ENCODE measurements around the gene KRTAP4-16. TPM values are rescaled to one million over a fixed set of nuclear protein-coding genes. Genes with fewer than 3 reads are reported as not detected.
"Not testable (repeated sequence)": the region's sequence is repeated elsewhere in the genome, so short reads cannot be mapped to it uniquely, and the experiment has no call there.

The KRTAP4-16 gene
- total and polyA plus RNA-seq, 2 donors (not counting 1 experiment from before 2014, with no cell fraction given): not detected

DNA sequence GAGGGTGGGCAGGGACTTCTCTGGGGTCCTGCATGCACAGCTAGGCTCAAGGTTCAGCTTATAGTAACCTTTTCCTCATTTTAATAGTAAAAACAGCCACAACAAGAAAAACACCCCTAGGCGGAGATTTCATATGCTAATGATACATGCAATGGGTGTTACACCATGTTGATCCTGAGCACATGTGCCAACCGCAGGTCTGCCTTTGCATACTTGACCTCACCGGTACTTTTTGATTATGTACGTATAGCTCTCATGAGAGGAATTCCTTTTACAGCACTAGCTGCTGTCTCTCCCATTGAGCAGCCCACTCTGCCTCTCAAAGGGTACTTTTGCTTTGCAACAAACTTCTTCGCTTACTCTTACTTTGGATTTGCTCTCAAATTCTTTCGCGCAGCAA is 6.0 kb downstream of the KRTAP4-16 start:
- Histone ChIP-seq H3K4me3 (ENCODE audit: control extremely low read depth in 1 of 5, extremely low read depth in 1 of 5, insufficient read depth in 1 of 5, low read depth in 2 of 5, low read length in 4 of 5) (no peak overlapping the region), H2AFZ (ENCODE audit: insufficient read depth, low read depth, low read length, poor library complexity, severe bottlenecking) (no peak overlapping the region), H4K20me1 (ENCODE audit: control insufficient read depth, insufficient read depth, low read length, poor library complexity, severe bottlenecking) (no peaks in the 10 kb centered on the region), H3K27me3 (replicated peaks in 1 of 4; ENCODE audit: control extremely low read depth in 1 of 4, control insufficient read depth in 3 of 4, insufficient read depth in 4 of 4, low read length in 3 of 4) (peaks cover 0 to 5% (median 0%) of the 10 kb centered on the region in 4 experiments), H3K36me3 (replicated peaks in 1 of 2; ENCODE audit: control extremely low read depth in 1 of 2, control insufficient read depth in 1 of 2, extremely low read depth in 1 of 2, insufficient read depth in 2 of 2, low read length in 1 of 2) (no peaks in the 10 kb centered on the region), H3K4me2 (replicated peaks; ENCODE audit: low read depth, low read length, poor library complexity, severe bottlenecking) (no peak overlapping the region), H3K27ac (ENCODE audit: low read length in 2 of 2) (no peak overlapping the region), H3K9me3 (ENCODE audit: control extremely low read depth in 1 of 3, control insufficient read depth in 2 of 3, insufficient read depth in 1 of 3, low read length in 2 of 3) (peaks cover 0 to 11% (median 0%) of the 10 kb centered on the region in 3 donors), H3K79me2 (ENCODE audit: control insufficient read depth, insufficient read depth, low read length) (no peaks in the 10 kb centered on the region), H3K4me1 (ENCODE audit: control insufficient read depth in 2 of 2, insufficient read depth in 2 of 2, low read length in 2 of 2) (peaks cover 4 to 7% of the 10 kb centered on the region in 2 donors), H3K9ac (ENCODE audit: low read length) (no peak overlapping the region)
- no peak for TF ChIP-seq EZH2 (IDR thresholded peaks at IDR 0.05; ENCODE audit: borderline replicate concordance, insufficient read depth, low read depth, low read length, poor library complexity, severe bottlenecking)
- TF ChIP-seq, protein P1, sequence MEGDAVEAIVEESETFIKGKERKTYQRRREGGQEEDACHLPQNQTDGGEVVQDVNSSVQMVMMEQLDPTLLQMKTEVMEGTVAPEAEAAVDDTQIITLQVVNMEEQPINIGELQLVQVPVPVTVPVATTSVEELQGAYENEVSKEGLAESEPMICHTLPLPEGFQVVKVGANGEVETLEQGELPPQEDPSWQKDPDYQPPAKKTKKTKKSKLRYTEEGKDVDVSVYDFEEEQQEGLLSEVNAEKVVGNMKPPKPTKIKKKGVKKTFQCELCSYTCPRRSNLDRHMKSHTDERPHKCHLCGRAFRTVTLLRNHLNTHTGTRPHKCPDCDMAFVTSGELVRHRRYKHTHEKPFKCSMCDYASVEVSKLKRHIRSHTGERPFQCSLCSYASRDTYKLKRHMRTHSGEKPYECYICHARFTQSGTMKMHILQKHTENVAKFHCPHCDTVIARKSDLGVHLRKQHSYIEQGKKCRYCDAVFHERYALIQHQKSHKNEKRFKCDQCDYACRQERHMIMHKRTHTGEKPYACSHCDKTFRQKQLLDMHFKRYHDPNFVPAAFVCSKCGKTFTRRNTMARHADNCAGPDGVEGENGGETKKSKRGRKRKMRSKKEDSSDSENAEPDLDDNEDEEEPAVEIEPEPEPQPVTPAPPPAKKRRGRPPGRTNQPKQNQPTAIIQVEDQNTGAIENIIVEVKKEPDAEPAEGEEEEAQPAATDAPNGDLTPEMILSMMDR (IDR thresholded peaks at IDR 0.05): no peak
- ChIA-PET CTCF (no interaction called here), POLR2A (no interaction called here)
- Mint-ChIP-seq H3K27me3 (peaks cover 29% of the 10 kb centered on the region), H3K27ac (no peak overlapping the region), H3K4me1 (peaks cover 8% of the 10 kb centered on the region), H3K4me3 (no peak overlapping the region), H3K9me3 (ENCODE audit: insufficient read depth) (peaks cover 2% of the 10 kb centered on the region)
- no peak for ATAC-seq (ENCODE audit: low read depth)
- DNase-seq: no peak
- intact Hi-C loops (cut with micrococcal nuclease): no loop called here
- 88% methylated on average over 5 of the region's 7 CpGs for WGBS (ENCODE audit: insufficient coverage)

DNA sequence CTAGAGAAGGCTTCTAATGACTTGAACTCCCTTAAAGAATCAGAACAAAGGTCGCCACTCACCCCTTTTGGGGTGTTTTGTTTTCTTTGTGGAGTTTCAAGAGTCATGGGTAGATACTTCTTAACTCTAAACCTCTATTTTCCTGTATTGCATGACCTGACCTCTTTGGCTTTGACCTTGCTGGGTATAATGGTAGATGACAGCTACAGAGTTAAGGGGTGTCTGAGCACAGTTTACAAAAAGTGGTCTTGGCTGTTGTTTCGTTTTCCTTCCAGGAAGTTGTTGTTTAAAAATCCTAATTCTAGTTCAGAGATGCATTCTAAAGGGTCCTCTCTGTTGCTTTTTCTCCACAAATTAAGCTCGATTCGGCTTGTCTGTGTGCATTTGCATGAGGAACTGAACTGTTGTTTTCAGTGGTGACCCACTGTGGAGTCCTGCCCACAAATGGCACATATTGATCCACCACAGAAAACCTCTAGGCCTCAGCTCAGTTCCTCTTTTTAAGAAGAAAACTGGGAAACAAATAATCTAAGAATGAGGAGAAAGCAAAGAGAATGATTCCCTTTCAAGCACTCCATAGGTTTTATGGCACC is 13.2 kb downstream of the KRTAP4-16 start:
- H3K4me3 ChIP-seq (ENCODE audit: control extremely low read depth in 1 of 5, extremely low read depth in 1 of 5, insufficient read depth in 1 of 5, low read depth in 2 of 5, low read length in 4 of 5); H3K9ac ChIP-seq (ENCODE audit: low read length); H3K4me1 ChIP-seq (ENCODE audit: control insufficient read depth in 2 of 2, insufficient read depth in 2 of 2, low read length in 2 of 2); H4K20me1 ChIP-seq (ENCODE audit: control insufficient read depth, insufficient read depth, low read length, poor library complexity, severe bottlenecking); H3K4me2 ChIP-seq (replicated peaks; ENCODE audit: low read depth, low read length, poor library complexity, severe bottlenecking); H3K27me3 ChIP-seq (replicated peaks in 1 of 4; ENCODE audit: control extremely low read depth in 1 of 4, control insufficient read depth in 3 of 4, insufficient read depth in 4 of 4, low read length in 3 of 4); H3K79me2 ChIP-seq (ENCODE audit: control insufficient read depth, insufficient read depth, low read length); H3K9me3 Mint-ChIP-seq (ENCODE audit: insufficient read depth); H3K27ac ChIP-seq (ENCODE audit: low read length in 2 of 2); POLR2A ChIA-PET; intact Hi-C loops (cut with micrococcal nuclease); H3K36me3 ChIP-seq (replicated peaks in 1 of 2; ENCODE audit: control extremely low read depth in 1 of 2, control insufficient read depth in 1 of 2, extremely low read depth in 1 of 2, insufficient read depth in 2 of 2, low read length in 1 of 2); H3K4me3 Mint-ChIP-seq; DNase-seq; H3K9me3 ChIP-seq (ENCODE audit: control extremely low read depth in 1 of 3, control insufficient read depth in 2 of 3, insufficient read depth in 1 of 3, low read length in 2 of 3); CTCF ChIA-PET; H3K27ac Mint-ChIP-seq; H2AFZ ChIP-seq (ENCODE audit: insufficient read depth, low read depth, low read length, poor library complexity, severe bottlenecking); ATAC-seq (ENCODE audit: low read depth); H3K4me1 Mint-ChIP-seq: not testable (repeated sequence)
- H3K27me3 Mint-ChIP-seq: peaks cover 16% of the 10 kb centered on the region
- WGBS (ENCODE audit: insufficient coverage): 57% methylated on average over 1 of the region's 4 CpGs

DNA sequence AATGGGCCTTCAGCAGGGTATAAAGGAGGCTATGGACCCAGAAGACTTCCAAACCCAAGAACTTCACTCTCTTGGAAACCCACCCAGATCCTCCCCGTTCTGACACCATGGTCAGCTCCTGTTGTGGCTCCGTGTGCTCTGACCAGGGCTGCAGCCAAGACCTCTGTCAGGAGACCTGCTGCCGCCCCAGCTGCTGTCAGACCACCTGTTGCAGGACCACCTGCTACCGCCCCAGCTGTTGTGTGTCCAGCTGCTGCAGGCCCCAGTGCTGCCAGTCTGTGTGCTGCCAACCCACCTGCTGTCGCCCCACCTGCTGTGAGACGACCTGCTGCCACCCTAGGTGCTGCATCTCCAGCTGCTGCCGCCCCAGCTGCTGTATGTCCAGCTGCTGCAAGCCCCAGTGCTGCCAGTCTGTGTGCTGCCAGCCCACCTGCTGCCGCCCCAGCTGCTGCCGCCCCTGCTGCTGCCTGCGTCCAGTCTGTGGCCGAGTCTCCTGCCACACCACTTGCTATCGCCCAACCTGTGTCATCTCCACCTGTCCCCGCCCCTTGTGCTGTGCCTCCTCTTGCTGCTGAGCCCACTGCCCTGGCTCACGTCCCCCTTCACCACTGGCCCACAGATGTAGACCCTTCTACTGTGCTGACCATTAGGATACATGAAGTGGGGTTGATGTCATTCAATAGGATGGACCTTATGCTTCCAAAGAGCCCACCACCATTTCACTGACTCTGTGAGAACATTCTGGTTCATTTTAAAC is 17.7 kb downstream of the KRTAP4-16 start, which contains the start of gene KRTAP4-7:
Gene KRTAP4-7 (plus strand): TSS at position 51 of the 757 bp plus-strand sequence. CDS start 57 bp downstream, at position 108.
- H3K27me3 Mint-ChIP-seq: peaks cover 24% of the 10 kb centered on the region
- H4K20me1 ChIP-seq (ENCODE audit: control insufficient read depth, insufficient read depth, low read length, poor library complexity, severe bottlenecking); H3K4me3 ChIP-seq (ENCODE audit: control extremely low read depth in 1 of 5, extremely low read depth in 1 of 5, insufficient read depth in 1 of 5, low read depth in 2 of 5, low read length in 4 of 5); intact Hi-C loops (cut with micrococcal nuclease); H3K27me3 ChIP-seq (replicated peaks in 1 of 4; ENCODE audit: control extremely low read depth in 1 of 4, control insufficient read depth in 3 of 4, insufficient read depth in 4 of 4, low read length in 3 of 4); DNase-seq; H3K9ac ChIP-seq (ENCODE audit: low read length); H3K4me1 ChIP-seq (ENCODE audit: control insufficient read depth in 2 of 2, insufficient read depth in 2 of 2, low read length in 2 of 2); H3K9me3 Mint-ChIP-seq (ENCODE audit: insufficient read depth); POLR2A ChIA-PET; H3K36me3 ChIP-seq (replicated peaks in 1 of 2; ENCODE audit: control extremely low read depth in 1 of 2, control insufficient read depth in 1 of 2, extremely low read depth in 1 of 2, insufficient read depth in 2 of 2, low read length in 1 of 2); H3K4me1 Mint-ChIP-seq; H3K27ac Mint-ChIP-seq; ATAC-seq (ENCODE audit: low read depth); H3K79me2 ChIP-seq (ENCODE audit: control insufficient read depth, insufficient read depth, low read length); H2AFZ ChIP-seq (ENCODE audit: insufficient read depth, low read depth, low read length, poor library complexity, severe bottlenecking); CTCF ChIA-PET; H3K4me2 ChIP-seq (replicated peaks; ENCODE audit: low read depth, low read length, poor library complexity, severe bottlenecking); H3K27ac ChIP-seq (ENCODE audit: low read length in 2 of 2); H3K9me3 ChIP-seq (ENCODE audit: control extremely low read depth in 1 of 3, control insufficient read depth in 2 of 3, insufficient read depth in 1 of 3, low read length in 2 of 3); H3K4me3 Mint-ChIP-seq: not testable (repeated sequence)
- WGBS (ENCODE audit: insufficient coverage): 86% methylated on average over 11 of the region's 14 CpGs

All from B cell (primary cell).